A549 (cell line): ENCODE results near the gene SUN2.

Source experiments
- CEBPB ChIP-seq, 2 experiments: fragments of >200 bp in 1 of 2; sonication (Bioruptor Twin) in 1 of 2; formaldehyde crosslinking in 1 of 2; IDR thresholded peaks; 2 replicates each; pipeline ENCODE4 v1.6.1; 2012 to 2016
- CHD2 ChIP-seq: fragments of 150-350 bp; IDR thresholded peaks from 2 replicates; pipeline ENCODE4 v1.6.1; 2014; ENCODE audit warnings: low read length; ENCODE audit not compliant: partially characterized antibody
- CTCF ChIP-seq: fragments of >200 bp; sonication (Bioruptor Twin); formaldehyde crosslinking; IDR thresholded peaks from 3 replicates; pipeline ENCODE4 v1.5.1; 2016
- KDM1A ChIP-seq: fragments of 200-600 bp; sonication (generic); IDR thresholded peaks from 2 replicates; pipeline ENCODE4 v1.6.1; 2016; ENCODE audit warnings: low read depth, mild to moderate bottlenecking
- MAZ ChIP-seq: fragments of 150-350 bp; IDR thresholded peaks from 2 replicates; pipeline ENCODE4 v1.6.1; 2014; ENCODE audit warnings: antibody characterized with exemption, low read depth, low read length, borderline replicate concordance
- POLR2A ChIP-seq: IDR thresholded peaks from 2 replicates; pipeline ENCODE4 v1.6.1; 2012; ENCODE audit warnings: mild to moderate bottlenecking, low read length
- RAD21 ChIP-seq, 2 experiments: fragments of >200 bp in 1 of 2; sonication (Bioruptor Twin) in 1 of 2; formaldehyde crosslinking in 1 of 2; IDR thresholded peaks in 1 of 2; conservative IDR thresholded peaks in 1 of 2; 2 replicates in 1 of 2; 3 replicates in 1 of 2; pipeline ENCODE4 v1.6.1; 2012 to 2018; ENCODE audit warnings: inconsistent platforms in 1 of 2
- RNF2 ChIP-seq: fragments of 200-600 bp; sonication (generic); IDR thresholded peaks from 2 replicates; pipeline ENCODE4 v1.6.1; 2016; ENCODE audit warnings: low read depth, mild to moderate bottlenecking, antibody characterized with exemption, moderate library complexity, borderline replicate concordance
- TF ChIP-seq, protein P1 (sequence below): fragments of 450-650 bp; IDR thresholded peaks from 2 replicates; pipeline ENCODE4 v1.6.1; 2014; ENCODE audit warnings: antibody characterized with exemption

- TF ChIP-seq CTCF, result no peak
- TF ChIP-seq CEBPB (IDR thresholded peaks at IDR 0.05), result no peak
- no peak for TF ChIP-seq MAZ
- TF ChIP-seq RNF2, result no peak
- TF ChIP-seq POLR2A, result no peak
- no peak for TF ChIP-seq KDM1A
- TF ChIP-seq, protein P1, sequence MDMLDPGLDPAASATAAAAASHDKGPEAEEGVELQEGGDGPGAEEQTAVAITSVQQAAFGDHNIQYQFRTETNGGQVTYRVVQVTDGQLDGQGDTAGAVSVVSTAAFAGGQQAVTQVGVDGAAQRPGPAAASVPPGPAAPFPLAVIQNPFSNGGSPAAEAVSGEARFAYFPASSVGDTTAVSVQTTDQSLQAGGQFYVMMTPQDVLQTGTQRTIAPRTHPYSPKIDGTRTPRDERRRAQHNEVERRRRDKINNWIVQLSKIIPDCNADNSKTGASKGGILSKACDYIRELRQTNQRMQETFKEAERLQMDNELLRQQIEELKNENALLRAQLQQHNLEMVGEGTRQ, result no peak
- no peak for TF ChIP-seq CHD2
- TF ChIP-seq RAD21 (conservative IDR thresholded peaks at IDR 0.05 in 1 of 2, IDR thresholded peaks at IDR 0.05 in 1 of 2), result no peak
These were observed 25.4 kb downstream of the SUN2 start for GRCh38 chr22:38730411-38730871.
